GM23338 (cell line): ENCODE measurements around the gene MASP2. TPM values are rescaled to one million over a fixed set of nuclear protein-coding genes. Genes with fewer than 3 reads are reported as not detected.

ENCODE experiments used
- ATAC-seq: fragments of 200-7000 bp; cut with Tn5 transposase; 3 replicates; pipeline ENCODE4 v1.9.1; 2020
- DNase-seq: peaks from one replicate; pipeline ENCODE4 v3.0.0-alpha.2; 2015; ENCODE audit warnings: low spot score
- H2AFZ ChIP-seq: fragments of 200-600 bp; sonication (generic); 2 replicates; pipeline ENCODE4 v1.8.0; 2016; ENCODE audit warnings: antibody characterized with exemption, mild to moderate bottlenecking, moderate library complexity
- H3F3A ChIP-seq: fragments of 200-600 bp; sonication (generic); replicated peaks from 2 replicates; pipeline ENCODE4 v1.8.0; 2017; ENCODE audit warnings: antibody characterized with exemption, mixed run types, low read depth
- H3K27ac ChIP-seq: fragments of 200-600 bp; sonication (generic); 2 replicates; pipeline ENCODE4 v1.6.1; 2016; ENCODE audit warnings: low read depth
- H3K27me3 ChIP-seq: fragments of 200-600 bp; sonication (generic); 2 replicates; pipeline ENCODE4 v1.8.0; 2016; ENCODE audit warnings: mild to moderate bottlenecking, mixed run types, moderate library complexity; ENCODE audit not compliant: insufficient read depth
- H3K36me3 ChIP-seq: fragments of 200-600 bp; sonication (generic); 2 replicates; pipeline ENCODE4 v1.8.0; 2016; ENCODE audit warnings: mild to moderate bottlenecking; ENCODE audit not compliant: insufficient read depth
- H3K4me1 ChIP-seq: fragments of 200-600 bp; sonication (generic); 2 replicates; pipeline ENCODE4 v1.8.0; 2016; ENCODE audit warnings: mild to moderate bottlenecking, moderate library complexity; ENCODE audit not compliant: insufficient read depth
- H3K4me2 ChIP-seq: fragments of 200-600 bp; sonication (generic); 2 replicates; pipeline ENCODE4 v1.7.1; 2017; ENCODE audit warnings: mixed run types
- H3K4me3 ChIP-seq: fragments of 200-600 bp; sonication (generic); 2 replicates; pipeline ENCODE4 v1.6.1; 2016; ENCODE audit warnings: mixed run types
- H3K79me2 ChIP-seq: fragments of 200-600 bp; sonication (generic); replicated peaks from 2 replicates; pipeline ENCODE4 v1.8.0; 2017; ENCODE audit warnings: mild to moderate bottlenecking; ENCODE audit not compliant: insufficient read depth
- H3K9me2 ChIP-seq: fragments of 200-600 bp; sonication (generic); 2 replicates; pipeline ENCODE4 v1.8.0; 2017; ENCODE audit not compliant: insufficient read depth
- H4K20me1 ChIP-seq: fragments of 200-600 bp; sonication (generic); replicated peaks from 2 replicates; pipeline ENCODE4 v1.8.0; 2017; ENCODE audit warnings: mild to moderate bottlenecking; ENCODE audit not compliant: insufficient read depth
- H3K27ac Mint-ChIP-seq: 2 replicates; pipeline ENCODE4 v1.8.0; 2020; ENCODE audit warnings: inconsistent platforms, mild to moderate bottlenecking, moderate library complexity, mixed read lengths
- H3K27me3 Mint-ChIP-seq: 3 replicates; pipeline ENCODE4 v1.8.0; 2022; ENCODE audit warnings: low read depth, mild to moderate bottlenecking, moderate library complexity, mixed read lengths, inconsistent platforms; ENCODE audit not compliant: insufficient read depth, poor library complexity
- H3K36me3 Mint-ChIP-seq: 3 replicates; pipeline ENCODE4 v1.8.0; 2021; ENCODE audit warnings: low read depth, mild to moderate bottlenecking, inconsistent platforms, moderate library complexity, mixed read lengths
- H3K4me1 Mint-ChIP-seq: 3 replicates; pipeline ENCODE4 v1.8.0; 2020; ENCODE audit warnings: mild to moderate bottlenecking, inconsistent platforms, mixed read lengths
- H3K4me3 Mint-ChIP-seq: 3 replicates; pipeline ENCODE4 v1.8.0; 2021; ENCODE audit warnings: moderate library complexity, mild to moderate bottlenecking, inconsistent platforms, mixed read lengths
- H3K9me3 Mint-ChIP-seq: 3 replicates; pipeline ENCODE4 v1.8.0; 2020; ENCODE audit warnings: moderate library complexity, mild to moderate bottlenecking, inconsistent platforms, mixed read lengths
- CTCF ChIP-seq, 2 experiments: fragments of 200-600 bp in 1 of 2; sonication (generic) in 1 of 2; conservative IDR thresholded peaks; 2 replicates each; pipeline versions ENCODE4 v1.5.1 to v1.6.1; 2016 to 2017; ENCODE audit warnings: antibody characterized with exemption in 2 of 2, low read depth in 2 of 2, mild to moderate bottlenecking in 2 of 2, moderate library complexity in 1 of 2
- ETS1 ChIP-seq: IDR thresholded peaks from 2 replicates; pipeline ENCODE4 v1.6.1; 2016; ENCODE audit warnings: antibody characterized with exemption
- EZH2 ChIP-seq: fragments of 200-600 bp; sonication (generic); IDR thresholded peaks from one replicate; pipeline ENCODE4 v1.8.0; 2017; ENCODE audit warnings: antibody characterized with exemption, mild to moderate bottlenecking, low read depth; ENCODE audit not compliant: unreplicated experiment
- EZH2phosphoT487 ChIP-seq: fragments of 200-600 bp; sonication (generic); IDR thresholded peaks from one replicate; pipeline ENCODE4 v1.8.1; 2018; ENCODE audit warnings: antibody characterized with exemption; ENCODE audit not compliant: unreplicated experiment
- JUNB ChIP-seq: IDR thresholded peaks from one replicate; pipeline ENCODE4 v1.6.1; 2016; ENCODE audit warnings: antibody characterized with exemption; ENCODE audit not compliant: unreplicated experiment
- NANOG ChIP-seq: IDR thresholded peaks from 2 replicates; pipeline ENCODE4 v1.6.1; 2016; ENCODE audit warnings: antibody characterized with exemption, borderline replicate concordance
- POLR2AphosphoS5 ChIP-seq: IDR thresholded peaks from 2 replicates; pipeline ENCODE4 v1.6.1; 2016; ENCODE audit warnings: antibody characterized with exemption, low read depth
- REST ChIP-seq: IDR thresholded peaks from one replicate; pipeline ENCODE4 v1.6.1; 2018; ENCODE audit warnings: antibody characterized with exemption; ENCODE audit not compliant: unreplicated experiment
- STAT1 ChIP-seq: IDR thresholded peaks from one replicate; pipeline ENCODE4 v1.6.1; 2016; ENCODE audit warnings: antibody characterized with exemption; ENCODE audit not compliant: unreplicated experiment
- ZNF114 ChIP-seq: fragments of 250-450 bp; sonication (Bioruptor Pico); IDR thresholded peaks from 2 replicates; pipeline ENCODE4 v1.5.0; 2020; ENCODE audit warnings: mild to moderate bottlenecking, moderate library complexity
- ZNF331 ChIP-seq: fragments of 250-450 bp; sonication (Bioruptor Pico); IDR thresholded peaks from 2 replicates; pipeline ENCODE4 v1.5.0; 2020; ENCODE audit warnings: low read depth, mild to moderate bottlenecking, moderate library complexity
- ZNF462 ChIP-seq: fragments of 250-450 bp; sonication (Bioruptor Pico); IDR thresholded peaks from 2 replicates; pipeline ENCODE4 v1.5.0; 2020; ENCODE audit warnings: mild to moderate bottlenecking, moderate library complexity
- polyA plus RNA-seq: library from polyadenylated mRNA; unstranded; fragments of >200 nt; fragmentation: Nextera tagmentation; extraction: Ambion mirVana; gene quantifications from 2 replicates; pipeline ENCODE4 v1.2.1, GENCODE V29; 2016
- total RNA-seq: library from RNA; depleted of rRNA; stranded (reverse); fragments of >200 nt; shearing (Covaris generic); gene quantifications from 2 replicates; pipeline ENCODE4 v1.2.3, GENCODE V29; 2014

The MASP2 gene
- total and polyA plus RNA-seq, 2 experiments from 2014 or later: 0.71 to 1.5 TPM

- peaks cover 97% of the 10 kb centered on the region for H3K36me3 Mint-ChIP-seq
- Histone ChIP-seq H3K79me2 (peaks cover 26% of the 10 kb centered on the region), H3K4me3 (no peak overlapping the region), H3K36me3 (peaks cover 87% of the 10 kb centered on the region), H2AFZ (no peak overlapping the region), H3K27ac (no peak overlapping the region), H4K20me1 (peaks cover 61% of the 10 kb centered on the region), H3K9me2 (no peaks in the 10 kb centered on the region), H3K4me1 (no peaks in the 10 kb centered on the region), H3K27me3 (no peaks in the 10 kb centered on the region), H3F3A (peaks cover 51% of the 10 kb centered on the region), H3K4me2 (no peak overlapping the region)
- no peaks in the 10 kb centered on the region for H3K9me3 Mint-ChIP-seq
- H3K27ac Mint-ChIP-seq: no peak overlapping the region
- DNase-seq: no peak
- ATAC-seq: no peak
- no peaks in the 10 kb centered on the region for H3K27me3 Mint-ChIP-seq
- H3K4me3 Mint-ChIP-seq: no peak overlapping the region
- no peak for TF ChIP-seq STAT1
- no peak for TF ChIP-seq ZNF331
- no peak for TF ChIP-seq ETS1
- TF ChIP-seq ZNF462 (CRISPR knock-in tag): no peak
- TF ChIP-seq EZH2phosphoT487: no peak
- TF ChIP-seq JUNB: no peak
- no peak for TF ChIP-seq POLR2AphosphoS5
- no peak for TF ChIP-seq REST
- no peak for TF ChIP-seq CTCF (conservative IDR thresholded peaks at IDR 0.05; ENCODE audit: low read depth in 2 of 2)
- no peak for TF ChIP-seq ZNF114 (CRISPR knock-in tag)
- no peak for TF ChIP-seq NANOG
- TF ChIP-seq EZH2: no peak
- no peaks in the 10 kb centered on the region; the same call in 2 of the 3 replicates for H3K4me1 Mint-ChIP-seq
Observed at GRCh38 chr1:11023201-11023600, 23.8 kb downstream of the MASP2 start.
